Measurements from ENCODE around the gene MAP3K8. TPM values are rescaled to one million over a fixed set of nuclear protein-coding genes. Genes with fewer than 3 reads are reported as not detected.

The MAP3K8 gene
- polyA plus RNA-seq (2011; rRNA removed) (4.3 and 5.3 TPM in 2 replicates), polyA minus RNA-seq (2011; rRNA and poly(A)+ RNA removed) (4.3 and 4.8 TPM in 2 replicates)

GRCh38 chr10:30433730-30434272, at the start of gene MAP3K8:
TSS of gene MAP3K8 (plus strand) at chr10:30434184. CDS start at chr10:30438939, 4,755 bp downstream.
- TF ChIP-seq, protein P1, sequence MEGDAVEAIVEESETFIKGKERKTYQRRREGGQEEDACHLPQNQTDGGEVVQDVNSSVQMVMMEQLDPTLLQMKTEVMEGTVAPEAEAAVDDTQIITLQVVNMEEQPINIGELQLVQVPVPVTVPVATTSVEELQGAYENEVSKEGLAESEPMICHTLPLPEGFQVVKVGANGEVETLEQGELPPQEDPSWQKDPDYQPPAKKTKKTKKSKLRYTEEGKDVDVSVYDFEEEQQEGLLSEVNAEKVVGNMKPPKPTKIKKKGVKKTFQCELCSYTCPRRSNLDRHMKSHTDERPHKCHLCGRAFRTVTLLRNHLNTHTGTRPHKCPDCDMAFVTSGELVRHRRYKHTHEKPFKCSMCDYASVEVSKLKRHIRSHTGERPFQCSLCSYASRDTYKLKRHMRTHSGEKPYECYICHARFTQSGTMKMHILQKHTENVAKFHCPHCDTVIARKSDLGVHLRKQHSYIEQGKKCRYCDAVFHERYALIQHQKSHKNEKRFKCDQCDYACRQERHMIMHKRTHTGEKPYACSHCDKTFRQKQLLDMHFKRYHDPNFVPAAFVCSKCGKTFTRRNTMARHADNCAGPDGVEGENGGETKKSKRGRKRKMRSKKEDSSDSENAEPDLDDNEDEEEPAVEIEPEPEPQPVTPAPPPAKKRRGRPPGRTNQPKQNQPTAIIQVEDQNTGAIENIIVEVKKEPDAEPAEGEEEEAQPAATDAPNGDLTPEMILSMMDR (IDR thresholded peaks at IDR 0.05; ENCODE audit: low read depth, low read length): no peak
- no peak for DNase-seq (ENCODE audit: low read depth, low spot score)
- Histone ChIP-seq H3K4me3 (ENCODE audit: low read depth, low read length) (peak within 1 kb of the TSS; percentile 72), H3K27me3 (ENCODE audit: control insufficient read depth, insufficient read depth, low read length) (no peaks in the 10 kb centered on the region), H3K27ac (ENCODE audit: low read depth, low read length) (peak within 1 kb of the TSS; percentile 90), H3K9me3 (ENCODE audit: control insufficient read depth, insufficient read depth, low read length) (no peaks in the 10 kb centered on the region; the same call in 1 of the 2 replicates)
- ChIA-PET CTCF (interaction anchor here (0.6 to 1.3 kb wide), 3 partner anchors 155 to 686 kb away, joined by 3 read pairs; no protein-coding TSS in a partner anchor), POLR2A (interaction anchor here (0.5 to 1.7 kb wide), 7 partner anchors 10 to 1071 kb away, joined by 3 to 6 read pairs (median 3); no protein-coding TSS in a partner anchor)

DNA sequence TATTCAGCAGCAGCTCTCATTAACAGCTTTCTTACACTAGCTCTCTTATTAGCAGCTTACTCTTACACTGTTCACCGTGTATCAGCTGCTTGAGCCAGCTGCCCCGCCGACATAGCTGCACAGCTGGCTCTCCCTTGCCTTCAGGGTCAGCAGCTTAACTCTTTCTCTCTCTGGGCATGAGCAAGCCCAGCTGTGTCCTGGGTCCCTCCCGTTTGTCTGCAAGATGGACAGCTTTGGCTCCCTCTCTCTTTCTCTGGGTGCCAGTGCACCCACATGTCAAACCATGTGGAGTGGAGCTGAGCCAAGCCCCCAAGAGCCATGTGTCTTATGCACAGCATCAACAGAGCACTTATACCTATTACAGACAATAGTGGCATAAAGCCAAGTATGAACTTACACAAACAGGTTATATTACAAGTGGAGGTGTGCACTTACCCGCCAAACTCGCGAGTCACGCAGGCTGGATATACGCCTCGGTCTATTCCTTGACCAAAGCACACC, 49.2 kb upstream of the MAP3K8 start:
- TF ChIP-seq, protein P1 (IDR thresholded peaks at IDR 0.05; ENCODE audit: low read depth, low read length): peak; percentile 51
- CTCF ChIA-PET: interaction anchor here (0.7 to 2.2 kb wide), 6 partner anchors 25 to 386 kb away, joined by 3 to 12 read pairs (median 5); partner anchors contain the start of gene MTPAP
- H3K9me3 ChIP-seq (ENCODE audit: control insufficient read depth, insufficient read depth, low read length): no peaks in the 10 kb centered on the region; the same call in 1 of the 2 replicates
- no peak overlapping the region for H3K4me3 ChIP-seq (ENCODE audit: low read depth, low read length)
- H3K27me3 ChIP-seq (ENCODE audit: control insufficient read depth, insufficient read depth, low read length): peaks cover 30% of the 10 kb centered on the region
- no peak overlapping the region for H3K27ac ChIP-seq (ENCODE audit: low read depth, low read length)
- POLR2A ChIA-PET: no interaction called here
- DNase-seq (ENCODE audit: low read depth, low spot score): no peak

GRCh38 chr10:30386801-30387588, 47.0 kb upstream of the MAP3K8 start:
- Histone ChIP-seq H3K27ac (ENCODE audit: low read depth, low read length) (no peak overlapping the region), H3K4me3 (ENCODE audit: low read depth, low read length) (no peak overlapping the region), H3K27me3 (ENCODE audit: control insufficient read depth, insufficient read depth, low read length) (peaks cover 20% of the 10 kb centered on the region), H3K9me3 (ENCODE audit: control insufficient read depth, insufficient read depth, low read length) (no peaks in the 10 kb centered on the region)
- no peak for DNase-seq (ENCODE audit: low read depth, low spot score)
- ChIA-PET POLR2A (no interaction called here), CTCF (no interaction called here)
- TF ChIP-seq, protein P1 (IDR thresholded peaks at IDR 0.05; ENCODE audit: low read depth, low read length): no peak

GRCh38 chr10:30387646-30388243, 46.2 kb upstream of the MAP3K8 start:
- no peak overlapping the region for H3K27ac ChIP-seq (ENCODE audit: low read depth, low read length)
- H3K27me3 ChIP-seq (ENCODE audit: control insufficient read depth, insufficient read depth, low read length): peaks cover 23% of the 10 kb centered on the region
- H3K4me3 ChIP-seq (ENCODE audit: low read depth, low read length): no peak overlapping the region
- ChIA-PET POLR2A (no interaction called here), CTCF (interaction anchor here (0.6 kb wide), 1 partner anchor 1639 kb away, joined by 6 read pairs; no protein-coding TSS in a partner anchor)
- DNase-seq (ENCODE audit: low read depth, low spot score): no peak
- TF ChIP-seq, protein P1 (IDR thresholded peaks at IDR 0.05; ENCODE audit: low read depth, low read length): no peak
- no peaks in the 10 kb centered on the region for H3K9me3 ChIP-seq (ENCODE audit: control insufficient read depth, insufficient read depth, low read length)

Data from AG04450 (cell line).